Left lobe of liver (tissue), 2 donors: ENCODE measurements around the gene IDUA. TPM values are rescaled to one million over a fixed set of nuclear protein-coding genes. Genes with fewer than 3 reads are reported as not detected.
"Not testable (repeated sequence)": the region's sequence is repeated elsewhere in the genome, so short reads cannot be mapped to it uniquely, and the experiment has no call there.

Experiments
- ATAC-seq: fragments of 200-7000 bp; cut with Tn5 transposase; one replicate; pipeline ENCODE4 v1.9.1; 2020; ENCODE audit warnings: mild to moderate bottlenecking, moderate library complexity
- DNase-seq: peaks from one replicate; pipeline ENCODE4 v3.0.0-alpha.2; 2020; ENCODE audit warnings: low spot score
- total RNA-seq: library from RNA; stranded (reverse); gene quantifications from one replicate; pipeline ENCODE4 v1.2.1, GENCODE V29; 2021
- donor health status: DM: no; HTN: no; CAD: no; lungs with moderate emphysema.
- donor health status: DM: no; HTN: yes; CAD: no.

IDUA gene
- total RNA-seq, 1 donor from 2014 or later = 12.9 TPM

GRCh38 chr4:1042352-1043055 lies 55.7 kb downstream of the IDUA start:
- DNase-seq (no peak), ATAC-seq (no peak)

DNA sequence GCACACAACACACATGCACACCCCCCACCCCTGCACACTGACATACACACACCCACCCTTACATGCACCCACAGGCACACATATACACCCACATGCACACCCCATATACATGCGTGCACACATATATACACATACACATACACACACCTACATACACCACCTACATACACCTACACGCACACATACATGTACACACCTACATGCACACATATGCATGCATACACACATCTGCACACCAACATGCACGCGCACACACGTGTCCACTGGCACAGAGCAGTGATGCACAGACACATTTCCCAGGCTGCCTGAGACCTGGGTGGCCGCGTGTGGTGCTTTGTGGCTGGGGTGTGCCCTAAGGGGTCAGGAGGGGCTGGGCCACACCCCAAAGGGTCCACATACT lies 56.3 kb downstream of the IDUA start:
- ATAC-seq (no peak), DNase-seq (no peak)

GRCh38 chr4:1043651-1044468 lies 57.0 kb downstream of the IDUA start:
- ATAC-seq (no peak), DNase-seq (no peak)

GRCh38 chr4:1044469-1045192 lies 57.8 kb downstream of the IDUA start:
- ATAC-seq (no peak), DNase-seq (no peak)

- no peak for DNase-seq
- no peak for ATAC-seq
Observed at GRCh38 chr4:1045193-1045594, 58.4 kb downstream of the IDUA start.

- no peak for ATAC-seq
- no peak for DNase-seq
Observed at GRCh38 chr4:1045595-1046201, 58.9 kb downstream of the IDUA start.

DNA sequence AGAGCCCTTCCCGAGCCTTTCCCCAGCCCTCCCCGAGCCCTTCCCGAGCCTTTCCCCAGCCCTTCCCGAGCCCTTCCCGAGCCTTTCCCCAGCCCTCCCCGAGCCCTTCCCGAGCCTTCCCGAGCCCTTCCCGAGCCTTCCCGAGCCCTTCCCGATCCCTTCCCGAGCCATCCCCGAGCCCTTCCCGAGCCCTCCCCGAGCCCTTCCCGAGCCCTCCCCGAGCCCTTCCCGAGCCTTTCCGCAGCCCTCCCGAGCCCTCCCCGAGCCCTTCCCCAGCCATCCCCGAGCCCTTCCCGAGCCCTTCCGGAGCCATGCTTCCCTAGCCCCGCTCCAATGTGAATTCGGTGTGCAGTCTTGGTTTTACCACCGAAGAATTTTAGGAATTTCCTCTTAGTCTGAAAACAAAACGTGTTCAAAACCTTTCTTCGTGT lies 59.8 kb downstream of the IDUA start:
- ATAC-seq (peak; percentile 63), DNase-seq (peak; percentile 70)

DNA sequence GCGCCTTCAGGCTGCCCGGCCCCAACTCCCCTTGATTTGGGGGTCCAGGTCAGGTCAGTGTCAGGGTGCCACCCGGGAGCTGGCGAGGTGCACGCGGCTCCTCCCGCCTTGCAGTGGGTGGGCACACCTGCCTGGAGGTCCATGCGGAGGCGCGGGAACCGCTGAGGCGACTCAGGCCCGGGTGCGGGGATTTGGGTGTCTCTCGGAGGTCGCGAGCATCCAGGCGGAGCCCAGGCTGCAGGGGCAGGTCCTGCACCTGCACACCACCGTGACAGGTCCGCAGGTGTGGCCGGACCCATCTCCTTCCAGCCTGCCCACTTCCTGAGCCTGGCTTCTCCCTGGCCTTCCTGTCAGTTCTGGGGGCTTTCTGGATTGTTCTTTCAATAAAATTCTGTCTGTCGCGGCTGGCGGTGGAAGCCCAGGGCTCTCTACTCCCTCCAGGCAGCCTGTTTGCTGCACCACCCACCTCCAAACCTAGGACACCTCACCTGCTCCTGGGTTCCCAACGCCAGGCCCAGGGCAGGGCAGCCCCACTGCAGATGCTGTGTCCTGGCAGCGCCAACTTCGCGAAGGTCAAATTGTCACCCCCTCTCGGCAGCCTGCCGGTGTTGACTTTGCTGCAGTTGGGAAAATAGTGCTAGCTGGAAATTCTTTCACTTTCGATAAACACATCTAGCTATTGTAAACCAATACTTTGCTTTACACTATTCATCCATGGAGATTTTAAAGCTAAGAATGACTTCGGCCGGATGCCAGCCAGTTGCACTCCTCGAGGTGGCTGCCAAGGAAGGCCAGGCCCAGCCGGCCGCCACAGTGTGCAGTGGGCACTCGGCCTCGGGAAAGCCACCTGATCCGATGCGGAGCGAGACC lies 60.5 kb downstream of the IDUA start:
- peak; percentile 78 for ATAC-seq

DNA sequence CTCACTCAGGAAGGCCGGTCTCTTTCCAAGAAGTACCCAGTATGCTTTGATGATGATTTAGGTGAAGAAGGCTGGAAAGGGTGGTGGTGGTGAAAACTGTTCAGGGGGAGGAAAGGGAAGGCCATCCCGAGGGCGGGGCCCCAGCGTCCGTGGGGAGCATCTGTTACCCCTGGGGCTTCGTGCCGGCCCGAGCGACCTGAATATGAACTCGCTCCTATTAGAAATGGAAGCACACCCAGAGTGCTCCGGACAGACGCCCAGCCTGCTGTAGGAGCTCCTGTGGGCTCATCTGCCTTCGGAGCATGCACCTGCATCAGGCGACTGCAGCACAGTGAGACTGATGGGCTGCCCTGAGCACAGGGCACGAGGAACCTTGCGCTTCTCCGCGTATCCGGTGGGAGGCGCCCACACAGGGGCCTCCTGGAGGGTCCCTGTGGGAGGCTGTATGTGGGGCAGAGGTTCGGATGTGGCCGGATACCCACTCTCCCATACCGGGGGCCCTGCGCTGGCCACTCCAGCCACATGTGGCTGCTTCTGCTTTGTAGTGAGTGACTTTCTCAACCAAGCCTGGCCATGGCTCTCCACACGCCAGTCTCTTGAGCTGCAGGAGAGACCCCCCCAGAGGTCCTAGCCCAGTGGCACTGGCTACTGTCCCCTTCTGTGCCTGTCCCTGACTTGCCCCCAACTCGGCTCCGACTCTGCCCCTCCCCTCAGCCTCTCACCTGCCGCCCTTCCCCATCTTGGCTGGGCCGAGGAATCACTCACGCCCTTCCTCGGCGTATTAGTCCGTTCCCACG lies 61.3 kb downstream of the IDUA start:
- ATAC-seq (no peak), DNase-seq (no peak)

More for the DNA sequence above, 60.5 kb downstream of the IDUA start:
- no peak for DNase-seq

GRCh38 chr4:1048773-1049590 lies 62.1 kb downstream of the IDUA start:
- no peak for DNase-seq
- ATAC-seq = no peak

DNA sequence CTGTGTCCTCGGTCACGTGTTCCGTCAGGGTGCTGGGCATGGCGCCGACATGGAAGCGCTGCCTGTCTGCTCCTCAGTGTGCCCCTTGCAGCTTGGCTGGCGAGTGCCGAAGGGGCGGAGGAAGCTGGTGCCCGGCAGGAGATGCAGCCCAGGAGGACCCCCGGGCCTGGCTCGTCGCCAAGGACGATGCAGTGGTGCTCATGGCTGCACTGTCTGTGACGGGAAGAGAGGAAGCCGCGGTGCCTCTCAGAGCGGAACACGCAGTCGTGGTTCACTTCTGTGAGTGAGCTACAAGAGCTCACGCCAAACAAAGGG lies 62.7 kb downstream of the IDUA start:
- no peak for DNase-seq
- no peak for ATAC-seq

DNA sequence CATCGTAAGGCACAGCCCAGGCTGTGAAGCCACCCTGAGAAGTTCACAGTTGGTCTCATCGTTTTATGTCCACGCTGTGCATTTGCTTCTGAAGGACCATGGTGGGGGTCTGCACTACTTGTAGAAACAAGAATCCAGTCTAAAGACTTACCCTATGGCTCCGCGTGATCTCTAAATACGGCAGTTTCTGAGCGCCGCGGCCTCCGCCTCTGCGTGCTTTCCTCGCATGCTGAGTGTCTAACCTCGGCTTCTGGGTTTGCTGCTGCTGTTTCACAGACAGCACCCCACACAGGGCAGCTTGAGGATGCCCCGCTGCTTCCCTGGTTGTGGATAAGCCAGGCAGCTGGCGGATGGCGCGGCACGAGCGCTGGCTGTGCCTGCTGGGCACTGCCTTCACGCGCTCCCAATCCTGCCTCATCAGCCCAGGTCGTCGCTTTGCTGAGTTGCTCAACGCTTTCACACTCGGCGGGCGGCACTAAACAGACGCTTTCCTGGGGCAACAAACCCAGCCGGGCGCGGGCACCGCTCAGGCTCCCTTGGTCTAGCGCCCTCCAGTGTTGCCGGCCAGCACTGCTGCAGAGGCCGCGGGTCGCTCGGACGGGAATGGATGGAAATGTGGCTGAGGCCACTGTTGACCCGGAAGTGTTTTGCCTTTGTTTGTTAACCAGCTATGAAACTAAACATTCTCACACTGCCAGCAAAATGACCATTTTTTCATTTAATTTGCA lies 63.8 kb downstream of the IDUA start:
- DNase-seq (no peak), ATAC-seq (no peak)

GRCh38 chr4:1051472-1051871 lies 64.6 kb downstream of the IDUA start:
- no peak for DNase-seq

DNA sequence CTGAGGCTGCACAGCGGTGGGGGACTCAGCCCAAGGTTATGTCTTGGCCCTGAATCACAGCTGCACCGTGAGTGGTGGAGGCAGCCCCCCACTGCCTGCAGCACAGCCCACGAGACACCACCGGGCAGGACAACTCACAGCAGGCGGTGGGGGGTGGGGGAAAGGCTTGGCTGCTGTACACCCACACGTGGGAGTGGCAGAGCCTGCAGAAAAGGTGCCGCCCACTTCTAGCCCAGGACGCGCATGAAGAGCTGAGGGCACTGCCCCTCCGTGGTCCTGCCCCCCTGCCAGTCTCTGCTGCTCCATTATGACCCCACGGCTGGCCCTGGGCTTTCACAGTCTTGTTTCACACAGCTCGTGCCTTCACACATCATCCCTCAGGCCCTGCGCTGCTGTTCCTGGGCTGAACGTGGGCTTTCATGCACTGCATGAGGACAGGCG lies 65.4 kb downstream of the IDUA start:
- DNase-seq = no peak

More at GRCh38 chr4:1051472-1051871, 64.6 kb downstream of the IDUA start:
- ATAC-seq = no peak

GRCh38 chr4:1053080-1053661 lies 66.3 kb downstream of the IDUA start:
- DNase-seq (no peak), ATAC-seq (no peak)

More for the DNA sequence above, 65.4 kb downstream of the IDUA start:
- no peak for ATAC-seq

DNA sequence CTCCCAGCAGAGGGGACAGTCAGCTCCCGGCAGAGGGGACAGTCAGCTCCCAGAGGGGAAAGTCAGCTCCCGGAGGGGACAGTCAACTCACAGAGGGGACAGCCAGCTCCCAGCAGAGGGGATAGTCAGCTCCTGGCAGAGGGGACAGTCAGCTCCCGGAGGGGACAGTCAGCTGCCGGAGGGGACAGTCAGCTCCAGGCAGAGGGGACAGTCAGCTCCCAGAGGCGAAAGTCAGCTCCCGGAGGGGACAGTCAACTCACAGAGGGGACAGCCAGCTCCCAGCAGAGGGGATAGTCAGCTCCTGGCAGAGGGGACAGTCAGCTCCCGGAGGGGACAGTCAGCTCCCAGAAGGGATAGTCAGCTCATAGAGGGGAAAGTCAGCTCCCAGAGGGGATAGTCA lies 67.0 kb downstream of the IDUA start:
- not testable (repeated sequence) for DNase-seq, ATAC-seq
